Loucy (cell line): ENCODE data around the gene TAGLN2.
A peak's percentile ranks its signal among the peaks of the same experiment; 100 is the strongest.

Experiments used
- H2AFZ ChIP-seq: fragments of 200-600 bp; sonication (generic); 2 replicates; pipeline ENCODE4 v1.6.0; 2016; ENCODE audit warnings: antibody characterized with exemption, mild to moderate bottlenecking, low read length, moderate library complexity
- H3F3A ChIP-seq: fragments of 200-600 bp; 2 replicates; pipeline ENCODE4 v1.6.0; 2016; ENCODE audit warnings: antibody characterized with exemption, low read depth, mild to moderate bottlenecking
- H3K27me3 ChIP-seq: fragments of 200-600 bp; sonication (generic); 2 replicates; pipeline ENCODE4 v1.6.1; 2014; ENCODE audit warnings: low read length, mild to moderate bottlenecking; ENCODE audit not compliant: insufficient read depth, poor library complexity, severe bottlenecking
- H3K36me3 ChIP-seq: fragments of 200-600 bp; sonication (generic); 2 replicates; pipeline ENCODE4 v1.6.1; 2016; ENCODE audit warnings: low read length; ENCODE audit not compliant: insufficient read depth
- H3K4me1 ChIP-seq: fragments of 200-600 bp; sonication (generic); 2 replicates; pipeline ENCODE4 v1.5.1; 2014; ENCODE audit warnings: low read length, mild to moderate bottlenecking; ENCODE audit not compliant: insufficient read depth, poor library complexity, severe bottlenecking
- H3K4me2 ChIP-seq: fragments of 200-600 bp; sonication (generic); 2 replicates; pipeline ENCODE4 v1.6.0; 2014; ENCODE audit warnings: antibody characterized with exemption, low read length, low read depth, mild to moderate bottlenecking; ENCODE audit not compliant: poor library complexity, severe bottlenecking
- H3K4me3 ChIP-seq: fragments of 200-600 bp; sonication (generic); 2 replicates; pipeline ENCODE4 v1.5.1; 2014; ENCODE audit warnings: low read length, mild to moderate bottlenecking, mixed read lengths; ENCODE audit not compliant: poor library complexity, severe bottlenecking
- H3K79me2 ChIP-seq: fragments of 200-600 bp; sonication (generic); 2 replicates; pipeline ENCODE4 v1.6.1; 2014; ENCODE audit warnings: low read length; ENCODE audit not compliant: insufficient read depth
- H3K9ac ChIP-seq: fragments of 200-600 bp; sonication (generic); 2 replicates; pipeline ENCODE4 v1.6.0; 2014; ENCODE audit warnings: mild to moderate bottlenecking, low read depth, low read length, moderate library complexity; ENCODE audit not compliant: poor library complexity, severe bottlenecking
- H3K9me2 ChIP-seq: fragments of 200-600 bp; sonication (generic); replicated peaks from 2 replicates; pipeline ENCODE4 v1.6.1; 2016; ENCODE audit warnings: low read depth, low read length, mixed read lengths
- H3K9me3 ChIP-seq: fragments of 200-600 bp; sonication (generic); 2 replicates; pipeline ENCODE4 v1.6.1; 2014; ENCODE audit warnings: mild to moderate bottlenecking, antibody characterized with exemption, low read length, low read depth; ENCODE audit not compliant: insufficient read depth
- H4K20me1 ChIP-seq: fragments of 200-600 bp; sonication (generic); 2 replicates; pipeline ENCODE4 v1.6.0; 2014; ENCODE audit warnings: antibody characterized with exemption, low read length, mild to moderate bottlenecking; ENCODE audit not compliant: insufficient read depth, poor library complexity, severe bottlenecking
- CTCF ChIP-seq: fragments of 200-600 bp; sonication (generic); conservative IDR thresholded peaks from 2 replicates; pipeline ENCODE4 v1.5.1; 2014; ENCODE audit warnings: mild to moderate bottlenecking, antibody characterized with exemption, low read length
- EZH2phosphoT487 ChIP-seq: fragments of 200-600 bp; IDR thresholded peaks from 2 replicates; pipeline ENCODE4 v1.6.1; 2018; ENCODE audit warnings: antibody characterized with exemption, mild to moderate bottlenecking, moderate library complexity, borderline replicate concordance

TAGLN2 gene

GRCh38 chr1:159873530-159874143, 51.7 kb downstream of the TAGLN2 start:
- Histone ChIP-seq H2AFZ (no peak overlapping the region), H3K9ac (no peak overlapping the region), H3K4me3 (no peak overlapping the region), H3K36me3 (no peaks in the 10 kb centered on the region), H3F3A (no peaks in the 10 kb centered on the region), H4K20me1 (no peaks in the 10 kb centered on the region), H3K27me3 (no peaks in the 10 kb centered on the region), H3K9me2 (no peaks in the 10 kb centered on the region), H3K9me3 (no peaks in the 10 kb centered on the region), H3K4me2 (no peak overlapping the region), H3K79me2 (no peaks in the 10 kb centered on the region), H3K4me1 (peaks cover 21% of the 10 kb centered on the region)
- TF ChIP-seq CTCF = no peak
- TF ChIP-seq EZH2phosphoT487 = no peak

GRCh38 chr1:159872891-159873290, 52.4 kb downstream of the TAGLN2 start:
- Histone ChIP-seq H3K9me3 (no peaks in the 10 kb centered on the region), H3K27me3 (no peaks in the 10 kb centered on the region), H3F3A (no peaks in the 10 kb centered on the region), H3K9me2 (no peaks in the 10 kb centered on the region), H3K4me2 (no peak overlapping the region), H3K79me2 (no peaks in the 10 kb centered on the region), H4K20me1 (no peaks in the 10 kb centered on the region), H3K9ac (no peak overlapping the region), H2AFZ (no peak overlapping the region), H3K36me3 (no peaks in the 10 kb centered on the region), H3K4me1 (peaks cover 25% of the 10 kb centered on the region), H3K4me3 (no peak overlapping the region)
- no peak for TF ChIP-seq EZH2phosphoT487

GRCh38 chr1:159870704-159871103, 54.6 kb downstream of the TAGLN2 start:
- Histone ChIP-seq H3K9ac (no peak overlapping the region), H3K9me3 (no peaks in the 10 kb centered on the region), H2AFZ (no peak overlapping the region), H3K4me2 (no peak overlapping the region), H3K36me3 (no peaks in the 10 kb centered on the region), H3K4me3 (no peak overlapping the region), H4K20me1 (no peaks in the 10 kb centered on the region), H3K4me1 (peaks cover 46% of the 10 kb centered on the region), H3K27me3 (no peaks in the 10 kb centered on the region), H3K9me2 (no peaks in the 10 kb centered on the region), H3F3A (no peaks in the 10 kb centered on the region), H3K79me2 (no peaks in the 10 kb centered on the region)
- TF ChIP-seq EZH2phosphoT487 = no peak
- TF ChIP-seq CTCF = no peak

GRCh38 chr1:159869607-159870006, 55.7 kb downstream of the TAGLN2 start:
- peak overlapping the region; percentile 19 for H3K9ac ChIP-seq
- peak overlapping the region; percentile 31 for H3K4me2 ChIP-seq
- peaks cover 52% of the 10 kb centered on the region for H3K4me1 ChIP-seq
- no peaks in the 10 kb centered on the region for H3K27me3 ChIP-seq
- no peaks in the 10 kb centered on the region for H3K9me3 ChIP-seq
- H3K36me3 ChIP-seq = no peaks in the 10 kb centered on the region
- H3K9me2 ChIP-seq = no peaks in the 10 kb centered on the region
- no peaks in the 10 kb centered on the region for H4K20me1 ChIP-seq
- H3K79me2 ChIP-seq = no peaks in the 10 kb centered on the region
- H3F3A ChIP-seq = no peaks in the 10 kb centered on the region
- no peak overlapping the region for H3K4me3 ChIP-seq
- no peak for TF ChIP-seq CTCF
- no peak for TF ChIP-seq EZH2phosphoT487
- peak overlapping the region; percentile 58; the same call in 1 of the 2 replicates for H2AFZ ChIP-seq
